GM12878 (cell line): ENCODE results near the gene SH2D3A. TPM values are rescaled to one million over a fixed set of nuclear protein-coding genes. Genes with fewer than 3 reads are reported as not detected.

Experiments used
- BCLAF1 ChIP-seq: fragments of 450-650 bp; IDR thresholded peaks from 2 replicates; pipeline ENCODE4 v1.6.1; 2017; ENCODE audit warnings: antibody characterized with exemption, mild to moderate bottlenecking, moderate library complexity
- IRF3 ChIP-seq: fragments of 450-650 bp; IDR thresholded peaks from 2 replicates; pipeline ENCODE4 v1.6.1; 2014; ENCODE audit warnings: mild to moderate bottlenecking
- MLLT1 ChIP-seq: fragments of 450-650 bp; IDR thresholded peaks from 2 replicates; pipeline ENCODE4 v1.6.1; 2016; ENCODE audit warnings: mild to moderate bottlenecking
- RB1 ChIP-seq: fragments of 450-650 bp; formaldehyde crosslinking; IDR thresholded peaks from 2 replicates; pipeline ENCODE4 v1.6.1; 2017; ENCODE audit warnings: mild to moderate bottlenecking, borderline replicate concordance
- STAT1 ChIP-seq: fragments of 450-650 bp; conservative IDR thresholded peaks from 2 replicates; pipeline ENCODE4 v1.6.1; 2014; ENCODE audit warnings: antibody characterized with exemption, mild to moderate bottlenecking
- ZBED1 ChIP-seq: IDR thresholded peaks from 2 replicates; pipeline ENCODE4 v1.6.1; 2016; ENCODE audit warnings: borderline replicate concordance
- ZBTB4 ChIP-seq: fragments of 450-650 bp; formaldehyde crosslinking; IDR thresholded peaks from 2 replicates; pipeline ENCODE4 v1.4.0; 2022; ENCODE audit warnings: mild to moderate bottlenecking, moderate library complexity
- polyA plus RNA-seq, 11 experiments: library from polyadenylated mRNA; depleted of rRNA in 4 of 11; unstranded in 6 of 11; stranded (reverse) in 5 of 11; fragments of >200 nt; fragmentation: Nextera tagmentation in 4 of 11; fragmentation: Illumina TruSeq in 1 of 11; extraction: Ambion mirVana in 4 of 11; extraction: Trizol in 1 of 11; gene quantifications; 1 replicate in 1 of 11; 2 replicates in 10 of 11; pipeline versions ENCODE4 v1.2.1 to v1.2.3, GENCODE V29; 2011 to 2016; ENCODE audit warnings: inconsistent platforms in 2 of 11, missing spikeins in 2 of 11, low read depth in 1 of 11
- total RNA-seq, 4 experiments: library from RNA; depleted of rRNA in 3 of 4; stranded (reverse); fragments of >200 nt in 3 of 4; fragmentation: Illumina TruSeq in 1 of 4; extraction: Trizol in 1 of 4; gene quantifications; 2 replicates each; pipeline versions ENCODE4 v1.2.1 to v1.2.3, GENCODE V29; 2013 to 2021

The SH2D3A gene
- total and polyA plus RNA-seq, 10 of the 15 experiments (the other 5 are each of a cell fraction or from before 2014, with no cell fraction given): 0.77 to 24.4 (median 9.5) TPM

- no peak for TF ChIP-seq ZBTB4 (CRISPR knock-in tag)
- no peak for TF ChIP-seq STAT1
- TF ChIP-seq MLLT1: no peak
- TF ChIP-seq IRF3: no peak
- no peak for TF ChIP-seq RB1
- no peak for TF ChIP-seq ZBED1
- TF ChIP-seq BCLAF1: no peak
- TF ChIP-seq, all 136 proteins: peak for 0
These were observed 41.3 kb upstream of the SH2D3A start (continued) for GRCh38 chr19:6808494-6808893.
